Measurements from ENCODE around the gene ERCC1. TPM values are rescaled to one million over a fixed set of nuclear protein-coding genes. Genes with fewer than 3 reads are reported as not detected.

Gene ERCC1
- total RNA-seq, 1 experiment from 2014 or later: 103 TPM

DNA sequence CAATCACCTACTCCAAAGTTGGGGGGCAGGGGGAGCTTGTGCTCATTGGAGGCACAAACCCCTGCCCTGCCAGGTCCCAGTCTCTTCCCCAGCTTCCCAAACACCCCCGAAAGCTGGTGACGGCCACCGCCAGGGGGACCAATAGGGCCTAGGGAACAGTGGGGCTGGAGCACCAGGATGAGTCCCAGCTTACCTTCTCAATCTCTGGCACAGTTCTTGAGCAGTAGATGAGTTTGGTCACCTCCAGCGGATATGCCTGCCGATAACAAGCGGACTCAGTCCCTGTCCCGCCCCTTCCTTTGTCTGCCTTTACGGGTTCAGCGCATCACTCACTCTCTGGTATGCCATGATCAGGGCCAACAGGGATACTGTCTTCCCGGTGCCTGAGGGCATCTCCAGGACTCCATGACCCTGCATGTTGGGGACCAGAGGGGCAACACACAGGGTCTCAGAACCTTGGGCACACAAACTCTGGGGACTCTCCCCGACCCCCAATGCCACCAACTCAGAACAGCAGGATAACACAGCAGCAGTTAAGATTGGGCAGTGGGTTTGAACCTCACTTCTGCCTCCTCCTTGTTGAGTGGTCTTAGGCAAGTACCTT is 54.9 kb downstream of the ERCC1 start:
- no TSS peak for BruUV-seq (replicated peaks)
- H3K4me2 ChIP-seq (ENCODE audit: low read length): peak overlapping the region; percentile 93
- ChIA-PET CTCF (interaction anchor here (1.8 kb wide), 1 partner anchor 116 kb away, joined by 3 read pairs; no protein-coding TSS in a partner anchor), RAD21 (ENCODE audit: low non-redundant PET in 1 of 2, low total read pairs in 2 of 2, uncharacterized antibody in 2 of 2, unreplicated experiment in 2 of 2) (no interaction called here), POLR2A (no interaction called here)
- no peaks in the 10 kb centered on the region for H3K9me3 ChIP-seq (ENCODE audit: control insufficient read depth in 1 of 2, insufficient read depth in 1 of 2, low read depth in 1 of 2, low read length in 2 of 2)
- no peaks in the 10 kb centered on the region for H3K9me2 ChIP-seq (ENCODE audit: insufficient read depth)
- H2AFZ ChIP-seq (ENCODE audit: low read depth, low read length, poor library complexity, severe bottlenecking): no peak overlapping the region
- H3K27ac ChIP-seq (ENCODE audit: low read depth, low read length): no peak overlapping the region; the same call in 1 of the 2 replicates
- no peak for ATAC-seq
- DNase-seq (ENCODE audit: low read depth, low spot score): no peak
- H3K4me1 ChIP-seq (ENCODE audit: control insufficient read depth in 1 of 2, insufficient read depth in 2 of 2, low read length in 2 of 2): peaks cover 5 to 21% of the 10 kb centered on the region in 2 experiments; a peak in 3 of 4 replicates
- peaks cover 15% of the 10 kb centered on the region; the same call in 1 of the 2 replicates for H3K79me2 ChIP-seq (ENCODE audit: insufficient read depth, low read length)
- peaks cover 0 to 3% of the 10 kb centered on the region in 2 experiments; a peak in 1 of 4 replicates for H3K36me3 ChIP-seq (ENCODE audit: control insufficient read depth in 1 of 2, insufficient read depth in 2 of 2, low read length in 2 of 2)
- H3K27me3 ChIP-seq (ENCODE audit: insufficient read depth, low read length): no peaks in the 10 kb centered on the region
- intact Hi-C loops (cut with micrococcal nuclease): no loop called here
- TF ChIP-seq YY1 (IDR thresholded peaks at IDR 0.05; ENCODE audit: extremely low read depth, insufficient replicate concordance, low read depth, low read length) (no peak), ZFX (IDR thresholded peaks at IDR 0.05) (no peak), EZH2phosphoT487 (IDR thresholded peaks at IDR 0.05; ENCODE audit: borderline replicate concordance) (no peak)
- peak overlapping the region in 1 of 2 experiments; percentile 90; a peak in 1 of 4 replicates for H3K4me3 ChIP-seq (replicated peaks in 1 of 2; ENCODE audit: low read depth in 1 of 2, low read length in 2 of 2)
- H3K9ac ChIP-seq (ENCODE audit: low read length): no peak overlapping the region
- H4K20me1 ChIP-seq (ENCODE audit: insufficient read depth): no peaks in the 10 kb centered on the region

DNA sequence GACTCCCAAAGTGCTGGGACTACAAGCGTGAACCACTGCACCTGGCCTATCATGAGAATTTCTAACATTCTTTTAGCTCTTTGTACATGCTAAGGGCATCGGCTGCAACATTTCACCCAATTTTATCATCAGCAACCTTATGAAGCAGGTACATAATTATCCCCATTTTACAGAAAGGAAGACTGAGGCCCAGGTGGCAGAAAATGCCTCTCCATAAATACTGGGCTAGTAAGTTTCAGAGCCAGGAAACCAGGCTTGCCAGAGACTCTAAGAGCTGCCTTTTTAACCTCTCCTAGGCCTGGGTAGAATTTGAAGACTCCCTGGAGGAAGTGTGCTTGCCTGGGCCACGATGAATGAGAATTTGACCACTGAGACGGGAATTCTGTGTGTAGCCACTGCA is 55.6 kb downstream of the ERCC1 start:
- Histone ChIP-seq H3K4me2 (ENCODE audit: low read length) (no peak overlapping the region), H3K9me2 (ENCODE audit: insufficient read depth) (no peaks in the 10 kb centered on the region), H3K27ac (ENCODE audit: low read depth, low read length) (no peak overlapping the region), H3K9ac (ENCODE audit: low read length) (no peak overlapping the region), H3K9me3 (ENCODE audit: control insufficient read depth in 1 of 2, insufficient read depth in 1 of 2, low read depth in 1 of 2, low read length in 2 of 2) (no peaks in the 10 kb centered on the region), H3K36me3 (ENCODE audit: control insufficient read depth in 1 of 2, insufficient read depth in 2 of 2, low read length in 2 of 2) (peaks cover 0 to 3% of the 10 kb centered on the region in 2 experiments; a peak in 1 of 4 replicates), H3K27me3 (ENCODE audit: insufficient read depth, low read length) (no peaks in the 10 kb centered on the region), H3K79me2 (ENCODE audit: insufficient read depth, low read length) (peaks cover 15% of the 10 kb centered on the region; the same call in 1 of the 2 replicates), H2AFZ (ENCODE audit: low read depth, low read length, poor library complexity, severe bottlenecking) (no peak overlapping the region), H4K20me1 (ENCODE audit: insufficient read depth) (no peaks in the 10 kb centered on the region), H3K4me3 (replicated peaks in 1 of 2; ENCODE audit: low read depth in 1 of 2, low read length in 2 of 2) (no peak overlapping the region), H3K4me1 (ENCODE audit: control insufficient read depth in 1 of 2, insufficient read depth in 2 of 2, low read length in 2 of 2) (peaks cover 5 to 21% of the 10 kb centered on the region in 2 experiments; a peak in 3 of 4 replicates)
- no peak for ATAC-seq
- BruUV-seq (replicated peaks): no TSS peak
- POLR2A ChIA-PET: no interaction called here
- TF ChIP-seq ZFX (IDR thresholded peaks at IDR 0.05): no peak
- no peak for TF ChIP-seq POLR2AphosphoS5 (IDR thresholded peaks at IDR 0.05; ENCODE audit: low read depth, low read length)
- TF ChIP-seq CEBPB (IDR thresholded peaks at IDR 0.05; ENCODE audit: low read depth): no peak
- no peak for TF ChIP-seq RAD21 (IDR thresholded peaks at IDR 0.05; ENCODE audit: low read depth)
- TF ChIP-seq SP1 (IDR thresholded peaks at IDR 0.05; ENCODE audit: low read depth): no peak
- CTCF ChIA-PET: no interaction called here
- no peak for DNase-seq (ENCODE audit: low read depth, low spot score)
- intact Hi-C loops (cut with micrococcal nuclease): no loop called here
- RAD21 ChIA-PET (ENCODE audit: low non-redundant PET in 1 of 2, low total read pairs in 2 of 2, uncharacterized antibody in 2 of 2, unreplicated experiment in 2 of 2): no interaction called here
